ENCODE data around the gene ERVFRD-1. TPM values are rescaled to one million over a fixed set of nuclear protein-coding genes. Genes with fewer than 3 reads are reported as not detected.

ERVFRD-1 gene
- total and polyA plus RNA-seq, 2 of the 13 experiments (the other 11 are each of a cell fraction or from before 2014, with no cell fraction given), result not detected

DNA sequence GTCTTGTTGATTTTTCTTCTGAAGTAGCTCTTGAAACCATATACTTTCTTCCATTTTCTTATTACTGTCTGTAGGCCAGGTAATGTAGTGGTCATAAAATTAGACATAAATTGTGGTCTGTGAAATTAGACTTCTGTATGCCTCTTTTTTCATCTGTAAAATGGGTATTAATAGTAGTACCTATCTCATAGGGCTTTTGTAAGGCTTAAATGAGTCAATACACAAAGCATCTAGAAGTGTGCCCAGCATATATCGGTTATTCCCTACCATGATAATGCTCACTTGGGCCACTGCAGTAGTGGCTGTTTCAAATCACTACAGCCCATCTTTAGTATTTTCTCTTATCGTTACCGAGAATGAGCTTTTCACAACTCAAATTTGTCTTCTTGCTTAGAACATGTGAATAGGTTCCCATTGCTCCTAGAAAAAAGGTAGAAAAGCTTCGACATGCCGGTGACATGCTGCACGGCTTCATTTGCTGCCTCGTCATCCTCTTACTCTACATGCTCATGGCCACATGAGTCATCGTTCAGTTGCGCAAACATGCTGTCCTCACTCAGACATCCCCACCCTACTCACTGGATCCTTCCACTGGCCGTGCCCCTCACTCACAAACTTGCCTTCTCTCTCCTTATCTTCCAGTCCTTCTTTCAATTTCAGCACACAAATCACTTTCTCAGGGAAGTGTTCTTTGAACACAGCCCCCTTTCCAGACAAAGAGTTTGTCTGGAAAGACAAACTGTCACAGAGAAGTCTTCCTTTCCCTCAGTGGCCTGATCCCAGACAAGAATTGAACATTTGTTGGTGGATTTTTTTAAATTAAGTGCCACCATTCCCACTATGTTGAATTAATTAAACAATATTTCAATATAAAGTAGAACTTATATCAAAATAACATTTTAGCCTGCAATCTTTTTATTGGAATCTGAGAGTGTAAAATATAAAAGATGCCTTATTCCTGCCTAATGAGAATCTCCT lies 32.2 kb upstream of the ERVFRD-1 start (continued):
- TF ChIP-seq KDM1A (CRISPR knock-in tag; IDR thresholded peaks at IDR 0.05) (peak; percentile 64; the same call in 1 of the 2 replicates), ZNF33B (CRISPR knock-in tag; IDR thresholded peaks at IDR 0.05) (0 out of 2 replicates have a peak, but pooled peaks have one; percentile 43), DPF2 (CRISPR knock-in tag; IDR thresholded peaks at IDR 0.05; ENCODE audit: borderline replicate concordance, low read depth) (0 out of 2 replicates have a peak, but pooled peaks have one; percentile 42), NFKBIZ (CRISPR knock-in tag; IDR thresholded peaks at IDR 0.05) (peak; percentile 78; the same call in 1 of the 2 replicates), REL (CRISPR knock-in tag; conservative IDR thresholded peaks at IDR 0.05) (peak; percentile 73; the same call in 1 of the 2 replicates), ZKSCAN1 (IDR thresholded peaks at IDR 0.05; ENCODE audit: low read length) (0 out of 2 replicates have a peak, but pooled peaks have one; percentile 34), ZNF644 (CRISPR knock-in tag; IDR thresholded peaks at IDR 0.05; ENCODE audit: low read depth) (peak; percentile 100), ZNF362 (CRISPR knock-in tag; IDR thresholded peaks at IDR 0.05; ENCODE audit: borderline replicate concordance) (peak; percentile 6; the same call in 1 of the 2 replicates), SP140L (CRISPR knock-in tag; IDR thresholded peaks at IDR 0.05; ENCODE audit: borderline replicate concordance) (no peak; the same call in 1 of the 2 replicates), ZBTB38 (CRISPR knock-in tag; IDR thresholded peaks at IDR 0.05) (peak; percentile 92), ATF7 (IDR thresholded peaks at IDR 0.05) (0 out of 2 replicates have a peak, but pooled peaks have one; percentile 34), ATF7 (CRISPR knock-in tag; IDR thresholded peaks at IDR 0.05) (no peak), SKI (IDR thresholded peaks at IDR 0.05; ENCODE audit: partially characterized antibody) (peak; percentile 30), SAP130 (CRISPR knock-in tag; IDR thresholded peaks at IDR 0.05; ENCODE audit: low read depth) (peak; percentile 89), ZBTB21 (CRISPR knock-in tag; IDR thresholded peaks at IDR 0.05) (peak; percentile 71; the same call in 1 of the 2 replicates), FOXC1 (CRISPR knock-in tag; IDR thresholded peaks at IDR 0.05; ENCODE audit: borderline replicate concordance) (peak; percentile 68; the same call in 1 of the 2 replicates), MAFF (IDR thresholded peaks at IDR 0.05; ENCODE audit: low read depth, low read length) (peak; percentile 66), HINFP (CRISPR knock-in tag; IDR thresholded peaks at IDR 0.05; ENCODE audit: low read depth) (peak; percentile 33; the same call in 1 of the 2 replicates), ZNF709 (CRISPR knock-in tag; IDR thresholded peaks at IDR 0.05) (peak; percentile 81; the same call in 1 of the 2 replicates), KDM5A (IDR thresholded peaks at IDR 0.05; ENCODE audit: borderline replicate concordance, low read length) (no peak), FOXP1 (IDR thresholded peaks at IDR 0.05) (no peak), FOXP1 (CRISPR knock-in tag; IDR thresholded peaks at IDR 0.05) (0 out of 2 replicates have a peak, but pooled peaks have one; percentile 26), SOX13 (IDR thresholded peaks at IDR 0.05) (no peak), SOX13 (CRISPR knock-in tag; conservative IDR thresholded peaks at IDR 0.05 in 1 of 2, IDR thresholded peaks at IDR 0.05 in 1 of 2) (peak in 1 of 2 experiments; percentile 73; a peak in 1 of 4 replicates), NR2F1 (CRISPR knock-in tag; IDR thresholded peaks at IDR 0.05) (peak in 1 of 2 experiments; percentile 25; a peak in 1 of 4 replicates)
- TF ChIP-seq, protein P1, sequence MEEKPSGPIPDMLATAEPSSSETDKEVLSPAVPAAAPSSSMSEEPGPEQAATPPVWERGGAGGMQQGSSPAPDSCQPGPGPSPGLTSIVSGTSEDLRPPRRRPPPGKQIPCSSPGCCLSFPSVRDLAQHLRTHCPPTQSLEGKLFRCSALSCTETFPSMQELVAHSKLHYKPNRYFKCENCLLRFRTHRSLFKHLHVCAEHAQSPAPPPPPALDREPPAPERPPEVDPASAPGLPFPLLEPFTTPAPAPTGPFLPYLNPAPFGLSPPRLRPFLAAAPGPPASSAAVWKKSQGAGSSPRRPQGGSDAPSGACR (CRISPR knock-in tag; IDR thresholded peaks at IDR 0.05), result peak; percentile 81; the same call in 1 of the 2 replicates

All from HepG2 (cell line).